Fibroblast of skin of abdomen (primary cell): Measurements from ENCODE around the gene NTM.

Source experiments
- DNase-seq: peaks from one replicate; pipeline ENCODE4 v3.0.0-alpha.2; 2013

Gene NTM

DNA sequence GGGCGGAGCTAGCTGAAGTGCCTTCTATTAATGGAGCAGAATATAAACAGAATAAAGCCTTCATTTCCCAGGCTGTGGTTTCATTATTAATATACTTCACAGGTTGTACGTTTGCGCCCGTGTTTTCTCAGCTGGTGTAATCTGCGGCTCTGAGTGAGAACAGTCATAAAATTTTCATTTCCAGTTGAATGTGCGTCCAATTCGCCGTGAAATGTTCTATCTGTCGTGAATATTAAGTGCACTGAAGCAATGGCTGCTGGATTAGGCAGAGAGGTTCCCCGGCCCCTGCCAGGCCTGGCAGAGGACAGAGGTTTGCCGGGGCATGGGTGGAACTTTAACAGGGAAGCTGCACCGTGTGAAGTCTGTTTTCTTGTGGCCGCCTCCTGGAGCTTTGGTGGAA lies 874.4 kb downstream of the NTM start:
- DNase-seq, result no peak

DNA sequence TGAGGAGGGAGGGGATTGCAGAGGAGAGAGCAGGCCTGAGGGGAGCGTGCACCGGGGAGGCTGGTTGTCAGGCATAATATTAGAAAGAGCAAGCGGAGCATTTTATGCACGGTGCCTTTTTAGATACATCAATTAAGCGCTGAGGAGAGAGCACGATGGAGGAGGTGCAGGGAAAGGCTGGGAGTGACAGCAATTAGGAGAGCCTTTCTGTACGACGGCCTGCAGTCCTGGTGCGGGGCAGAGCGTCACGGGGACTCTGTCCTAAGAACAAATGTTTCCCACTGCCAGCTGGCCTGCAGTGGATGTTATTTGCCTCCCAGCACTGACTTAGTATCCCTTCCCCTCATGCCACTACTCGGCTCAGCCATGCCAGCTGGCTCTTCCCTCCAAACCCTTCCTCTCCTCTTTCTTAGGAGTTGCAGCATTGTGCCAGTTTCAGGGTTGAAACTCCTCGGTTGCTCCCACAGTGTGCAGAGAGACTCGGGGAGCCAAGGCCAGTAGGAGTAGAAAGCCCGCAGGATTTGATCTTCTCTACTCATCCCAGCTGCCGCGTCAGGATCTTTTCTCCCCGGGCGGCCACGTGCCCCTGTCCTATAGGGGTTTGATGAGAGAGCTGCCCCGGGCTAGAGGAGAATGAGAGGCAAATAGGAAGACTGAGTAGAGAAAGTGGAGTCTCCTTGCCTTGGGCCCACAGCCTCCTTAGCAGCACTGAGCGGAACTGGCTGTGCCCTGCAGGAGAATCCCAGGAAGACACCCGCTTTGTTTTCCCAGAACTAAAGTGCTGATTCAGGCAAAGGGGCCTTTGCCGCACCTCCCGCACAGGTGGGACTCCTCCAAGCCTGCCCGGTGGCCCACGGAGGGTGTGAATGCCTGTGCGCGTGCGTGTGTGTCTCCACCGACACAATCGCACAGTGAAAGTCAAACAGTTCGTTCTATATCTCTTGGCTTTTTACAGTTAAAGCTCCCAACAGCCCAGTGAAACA lies 875.3 kb downstream of the NTM start:
- DNase-seq, result no peak

DNA sequence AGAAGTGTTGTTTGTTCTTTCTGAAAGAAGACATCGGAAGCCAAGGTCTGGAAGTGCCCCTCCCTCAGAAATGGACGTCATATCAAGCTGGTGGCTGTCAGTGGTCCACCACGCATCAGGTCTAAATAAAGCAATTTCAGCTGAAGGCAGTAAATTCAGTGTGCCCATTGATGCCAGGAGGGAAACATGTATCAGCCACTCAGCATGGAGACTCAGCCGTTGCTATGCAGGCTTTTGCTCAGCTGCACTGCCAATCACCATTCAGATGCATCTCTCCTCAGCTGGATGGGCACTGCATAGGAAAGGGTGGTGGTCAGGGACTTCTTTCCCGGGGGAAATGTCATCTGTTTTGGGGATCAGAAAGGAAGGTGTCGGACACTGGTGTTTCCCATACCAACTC lies 878.2 kb downstream of the NTM start:
- DNase-seq, result no peak

DNA sequence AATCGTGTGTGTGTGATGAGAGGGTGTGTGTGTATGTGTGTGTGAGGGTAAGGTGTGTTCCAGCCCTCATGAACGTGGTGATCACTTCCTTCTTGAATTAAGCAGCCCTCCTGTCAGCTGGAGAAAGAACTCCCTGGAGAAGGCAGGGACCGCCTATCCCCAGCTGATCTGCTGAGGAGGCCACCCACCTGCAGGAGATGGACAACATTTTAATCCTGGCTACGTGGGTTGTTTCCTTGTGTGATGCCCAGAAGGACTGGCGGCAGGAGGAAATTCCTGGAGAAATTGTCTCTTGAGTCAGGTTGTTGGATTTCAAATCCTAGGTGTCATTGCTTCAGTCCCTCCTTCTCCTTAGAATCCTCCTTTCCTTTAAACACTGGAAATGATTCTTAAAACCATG lies 878.8 kb downstream of the NTM start:
- no peak for DNase-seq

DNA sequence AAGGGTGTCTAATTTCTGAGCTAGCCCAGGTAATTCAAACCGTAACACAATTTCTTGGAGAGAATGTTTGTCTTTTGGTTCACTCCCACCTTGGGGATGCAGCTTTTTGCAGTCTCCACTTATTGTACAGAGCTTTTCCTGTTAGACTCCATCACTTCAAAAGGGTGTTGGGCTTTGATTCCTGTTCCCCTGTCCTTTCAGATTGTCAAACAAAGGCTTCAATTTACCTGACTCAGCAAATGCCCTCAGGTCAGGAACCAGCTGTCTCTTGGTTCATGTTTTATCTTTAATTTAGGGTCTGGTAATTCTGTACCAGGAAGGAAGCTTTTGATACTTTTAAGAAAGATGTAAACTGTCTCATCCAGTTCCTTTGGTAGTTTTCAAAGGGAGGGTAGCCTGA lies 880.6 kb downstream of the NTM start:
- DNase-seq, result no peak

DNA sequence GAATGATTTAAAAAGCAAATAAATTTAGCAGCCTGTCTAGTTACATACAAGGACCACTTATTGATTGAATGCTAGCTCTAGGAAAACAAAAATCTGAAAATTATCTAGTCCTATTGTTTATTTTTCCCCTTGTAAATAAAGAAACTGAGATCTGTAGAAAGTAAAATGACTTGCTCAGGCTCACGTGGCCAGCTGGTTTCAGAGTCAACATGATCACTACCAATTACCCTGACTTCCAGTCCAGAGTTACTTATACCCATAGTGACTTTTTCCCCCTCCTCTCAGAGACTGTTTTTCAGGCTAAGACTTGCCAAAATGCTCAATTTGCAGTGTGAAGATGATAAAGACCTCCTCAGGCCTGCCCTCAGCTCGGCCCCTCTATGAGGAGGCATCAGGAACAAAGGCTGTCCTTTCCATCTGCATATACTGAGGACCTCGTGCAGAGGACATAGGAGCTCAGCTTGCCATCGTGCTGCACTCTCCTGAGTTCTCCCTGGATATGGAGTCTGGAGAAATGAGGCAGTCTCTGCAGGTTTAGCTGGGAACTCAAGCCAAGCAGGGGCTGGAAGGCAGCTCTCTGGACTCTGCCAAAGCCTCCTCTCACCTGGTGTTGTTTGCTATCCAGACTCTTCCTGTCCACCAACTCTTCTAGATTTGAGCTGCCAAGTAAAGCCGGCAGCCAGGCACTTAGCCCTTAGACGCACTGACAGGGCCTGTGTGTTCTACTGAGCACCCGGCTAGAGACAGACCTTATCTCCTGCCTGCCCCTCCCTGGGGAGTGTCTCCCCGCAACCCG lies 883.3 kb downstream of the NTM start:
- DNase-seq, result no peak

DNA sequence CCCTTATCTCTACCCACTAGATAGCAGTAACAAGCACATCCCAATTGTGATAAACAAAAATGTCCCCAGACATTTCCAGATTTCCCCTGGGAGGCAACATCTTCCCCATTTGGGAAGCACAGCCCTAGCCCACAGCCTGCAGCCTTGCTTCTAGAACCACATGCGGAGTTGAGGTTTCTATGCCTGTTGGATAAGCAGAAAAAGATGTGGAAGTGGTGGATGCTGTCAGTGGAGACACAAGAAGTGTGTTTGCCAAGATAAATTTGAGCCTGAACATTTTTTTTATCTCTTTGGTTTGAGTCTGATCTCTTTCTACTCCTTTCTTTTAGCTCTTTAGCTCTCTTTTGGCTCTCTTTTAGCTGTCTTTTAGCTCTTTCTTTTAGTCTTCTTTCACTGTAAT lies 884.5 kb downstream of the NTM start:
- peak; percentile 45 for DNase-seq

DNA sequence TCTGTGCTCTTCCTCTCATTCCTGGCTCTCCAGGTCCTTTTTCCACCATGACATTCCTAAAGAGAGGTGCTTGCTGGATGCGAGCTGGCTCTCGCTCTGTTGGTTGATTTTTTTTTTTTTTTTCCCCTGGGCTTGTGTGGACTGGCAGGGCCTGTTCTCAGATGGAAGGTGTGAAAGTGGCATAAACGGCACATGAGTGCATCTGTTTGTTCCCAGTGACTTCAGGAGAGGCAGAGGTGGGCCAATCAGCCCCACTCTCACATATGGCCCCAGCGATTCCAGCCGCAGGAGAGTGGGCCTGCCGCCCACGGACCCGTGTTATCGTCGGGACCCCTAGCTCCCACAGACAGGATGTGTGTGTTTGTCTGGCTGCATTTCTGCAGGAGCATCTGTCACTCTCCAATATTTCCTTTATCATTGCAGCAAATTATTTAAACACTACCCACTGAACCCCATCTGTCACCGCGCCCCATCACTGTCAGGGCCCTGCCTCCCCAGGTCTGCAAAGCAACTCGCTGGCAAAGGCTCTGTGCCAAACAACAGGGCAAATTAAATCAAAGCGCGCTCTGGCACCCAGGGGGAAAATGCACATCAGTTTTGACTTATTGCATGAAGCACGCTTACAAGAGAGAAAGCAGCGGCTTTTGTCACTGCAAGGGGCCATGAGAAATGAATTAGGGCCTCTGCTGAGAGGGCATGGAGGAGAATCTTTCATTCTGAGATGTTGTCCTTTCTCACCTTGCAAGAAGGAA lies 886.3 kb downstream of the NTM start:
- no peak for DNase-seq

DNA sequence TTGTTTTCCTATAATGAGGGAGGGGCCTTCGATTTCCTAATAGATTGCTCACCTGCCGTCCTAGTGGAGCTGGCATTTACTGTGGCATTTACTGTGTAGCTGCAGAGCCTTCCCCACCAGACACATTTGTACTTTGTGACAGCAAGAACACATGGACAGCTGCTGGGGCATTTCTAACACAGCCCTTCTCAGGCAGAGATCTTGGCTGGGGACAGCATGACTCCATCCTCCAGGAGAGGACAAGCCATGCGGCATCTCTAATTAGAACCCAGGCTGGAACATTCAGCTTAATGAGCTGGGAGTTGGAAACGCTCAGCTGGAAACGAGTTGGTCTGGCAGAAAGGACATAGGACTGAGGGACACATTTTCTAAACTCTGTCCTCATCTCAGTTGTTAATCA lies 887.5 kb downstream of the NTM start:
- DNase-seq, result no peak

DNA sequence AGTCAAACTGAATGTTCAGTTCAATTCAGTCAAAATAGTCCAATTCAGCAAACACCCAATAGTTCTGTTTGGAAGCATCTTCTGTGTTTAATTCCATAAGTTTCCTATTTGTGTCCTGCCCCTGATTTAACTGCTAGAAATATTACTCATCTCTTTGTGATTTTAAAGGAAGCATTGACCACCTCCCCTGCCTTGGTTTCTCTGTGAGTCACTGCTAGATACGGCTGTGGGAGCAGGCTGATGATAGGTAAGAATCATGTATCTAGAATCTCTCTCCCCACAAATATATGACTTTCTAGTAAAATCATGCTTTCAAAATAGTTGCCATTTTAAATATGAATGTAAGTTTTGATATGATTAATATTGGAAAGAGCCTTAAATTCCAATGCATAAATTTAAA lies 888.5 kb downstream of the NTM start:
- peak; percentile 79 for DNase-seq

DNA sequence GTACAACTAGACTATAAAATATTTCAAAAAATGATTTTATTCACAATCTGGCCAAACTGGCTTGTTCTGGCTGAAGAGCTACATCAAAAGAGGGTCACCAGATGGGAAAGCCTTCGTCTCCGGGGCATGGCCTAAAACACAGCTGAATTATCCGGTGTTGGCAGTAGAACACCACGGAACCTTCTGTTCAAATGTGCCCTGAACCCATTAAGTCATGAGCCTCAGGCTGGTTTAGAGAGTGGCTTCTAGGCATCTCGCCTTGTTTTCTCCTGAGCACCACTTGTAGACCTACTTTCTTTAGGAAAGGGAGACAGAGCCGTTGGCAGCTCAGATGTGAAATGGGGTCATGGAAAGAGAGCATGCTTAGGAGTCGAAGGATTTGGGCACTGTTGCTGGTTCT lies 890.2 kb downstream of the NTM start:
- no peak for DNase-seq

DNA sequence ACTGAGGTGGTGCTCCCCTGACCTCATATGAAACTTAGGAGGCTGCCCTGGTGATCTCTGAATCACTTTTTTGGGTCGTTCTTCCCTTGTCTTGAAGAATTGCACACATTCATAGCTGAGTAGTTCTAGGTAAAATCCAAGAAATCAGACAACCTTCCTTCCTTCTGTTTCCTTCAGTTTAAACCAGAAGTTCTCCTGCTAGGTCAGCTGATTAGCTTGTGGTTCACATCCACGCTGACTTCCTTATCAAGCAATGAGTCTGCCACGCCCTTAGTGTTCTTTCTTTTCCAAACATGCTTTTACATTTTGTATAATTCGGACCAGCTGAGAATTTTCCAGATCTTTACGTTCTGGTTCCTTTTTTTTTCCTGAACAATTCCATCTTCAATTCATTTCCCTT lies 892.8 kb downstream of the NTM start:
- DNase-seq, result no peak

DNA sequence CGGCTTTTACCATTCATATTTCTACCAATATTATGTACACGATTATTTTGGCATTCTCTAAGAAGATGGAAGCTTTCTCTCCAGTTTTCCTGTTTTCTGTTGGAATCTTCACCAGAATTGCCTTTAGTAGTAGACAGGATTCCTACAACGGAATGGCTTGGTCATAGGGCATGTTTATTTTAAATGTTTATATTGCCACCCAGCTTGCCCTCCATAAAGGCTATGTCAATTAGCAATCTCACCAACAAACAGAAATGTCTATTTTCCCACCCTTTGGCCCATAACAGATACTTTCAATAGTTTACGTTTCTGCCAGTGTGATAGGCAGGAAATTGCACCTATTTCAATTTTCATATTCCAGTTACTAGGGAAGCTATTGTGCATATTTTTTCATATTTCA lies 893.5 kb downstream of the NTM start:
- DNase-seq, result no peak

DNA sequence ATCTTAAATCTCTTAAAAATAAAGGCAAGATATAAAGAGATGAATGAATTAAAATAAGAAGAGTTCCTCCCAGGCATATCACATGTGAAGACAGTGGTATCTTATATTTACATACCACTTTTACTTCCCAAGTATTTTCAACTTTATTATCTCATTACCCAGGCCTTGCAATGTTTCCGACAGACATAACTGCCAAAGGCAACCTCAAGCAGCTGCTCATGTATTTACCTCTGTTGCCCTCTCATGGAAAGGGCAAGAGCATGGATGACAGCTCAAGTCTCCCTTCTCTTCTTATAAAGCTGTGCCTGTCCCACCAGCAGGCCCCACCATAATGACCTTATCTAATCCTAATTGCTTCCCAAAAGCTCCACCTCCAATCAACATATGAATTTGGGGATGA lies 894.2 kb downstream of the NTM start:
- DNase-seq, result no peak

DNA sequence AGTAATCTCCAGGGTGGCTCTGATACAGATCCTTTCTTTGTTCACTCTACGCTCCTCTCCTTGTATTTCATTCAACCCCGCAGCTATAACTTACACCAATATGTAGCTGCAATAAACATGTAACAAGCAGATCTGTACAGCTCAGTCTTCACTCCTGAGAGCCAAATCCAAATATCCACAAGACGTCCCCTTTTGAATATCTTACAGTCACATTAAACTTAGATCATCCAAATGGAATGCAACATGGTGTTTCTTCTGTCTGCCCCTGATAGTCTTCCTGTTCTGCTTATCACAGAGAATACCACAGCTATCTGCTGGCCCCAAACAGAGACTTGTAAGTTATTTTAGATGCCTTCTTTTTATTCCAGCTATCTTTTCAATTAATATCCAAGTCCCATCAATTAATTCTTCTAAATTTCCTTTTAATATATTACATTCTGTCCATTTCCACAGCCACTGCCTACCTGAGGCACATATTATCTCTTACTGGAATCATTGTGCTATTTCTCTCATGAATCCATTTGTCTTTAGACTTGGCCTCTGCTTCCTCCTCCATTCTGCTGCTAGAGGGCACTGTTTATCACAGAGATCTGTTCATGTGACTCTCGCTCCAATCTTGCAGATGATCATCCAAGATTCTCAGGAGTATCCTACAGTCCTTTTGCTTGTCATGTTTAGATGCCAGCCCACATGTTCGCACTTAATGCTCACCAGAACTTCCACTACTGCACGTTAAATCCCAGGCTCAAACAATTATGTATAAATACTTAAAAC lies 908.6 kb downstream of the NTM start:
- DNase-seq, result peak; percentile 60

DNA sequence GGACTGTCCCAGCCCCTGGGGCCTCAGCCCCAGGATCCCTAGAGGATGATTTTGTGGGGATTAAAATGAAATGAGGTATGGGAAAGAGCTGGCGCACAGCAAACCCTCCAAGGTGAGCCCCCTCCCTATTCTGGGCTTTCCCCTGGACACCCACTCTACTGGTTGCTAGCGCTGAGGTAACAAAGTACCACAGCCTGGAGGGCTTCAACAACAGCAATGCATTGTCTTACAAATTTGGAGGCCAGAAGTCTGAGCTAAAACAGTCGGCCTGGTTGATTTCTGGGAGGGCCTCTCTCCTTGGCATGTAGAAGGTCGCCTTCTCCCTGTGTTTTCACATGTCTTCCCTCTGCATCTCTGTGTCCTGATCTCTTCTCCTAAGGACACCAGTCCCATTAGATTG lies 913.6 kb downstream of the NTM start:
- DNase-seq, result no peak

DNA sequence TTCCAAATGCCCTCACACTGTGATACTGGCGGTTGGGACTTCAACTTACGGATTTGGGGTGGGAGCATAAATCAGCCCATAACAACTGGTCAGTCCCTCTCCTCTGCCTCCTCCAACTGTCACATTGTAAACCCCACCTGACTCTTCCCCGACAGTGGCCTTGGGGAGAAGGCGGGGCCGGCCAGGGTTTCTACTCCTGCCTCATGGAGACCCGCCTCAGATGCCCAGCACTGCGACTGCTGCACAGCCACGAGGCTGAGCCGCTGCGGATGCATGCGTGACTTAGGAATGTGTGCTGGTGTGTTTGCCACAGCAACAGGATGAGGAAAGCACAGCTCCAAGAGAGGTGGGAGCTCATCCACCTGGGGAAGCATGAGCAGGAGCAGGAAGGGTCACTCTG lies 914.2 kb downstream of the NTM start:
- no peak for DNase-seq

DNA sequence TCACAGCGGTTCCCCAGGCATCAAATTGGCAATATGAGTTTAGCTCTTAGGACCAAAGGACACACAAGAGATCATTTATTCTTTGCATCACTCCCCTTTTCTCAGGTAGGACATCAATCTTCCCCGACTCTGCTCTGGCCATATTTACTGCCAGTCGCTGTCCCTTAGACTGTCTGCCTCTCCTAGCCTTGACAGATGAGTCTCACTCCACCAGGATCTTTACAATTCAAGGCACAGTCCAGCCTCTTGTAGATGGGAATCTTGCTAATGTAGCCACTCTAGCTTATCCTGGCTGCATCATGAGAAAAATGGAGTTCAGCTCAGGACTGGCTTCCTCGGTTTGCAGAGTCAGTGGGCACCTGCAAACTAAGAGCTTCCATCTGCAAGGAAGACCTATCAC lies 915.2 kb downstream of the NTM start:
- no peak for DNase-seq

DNA sequence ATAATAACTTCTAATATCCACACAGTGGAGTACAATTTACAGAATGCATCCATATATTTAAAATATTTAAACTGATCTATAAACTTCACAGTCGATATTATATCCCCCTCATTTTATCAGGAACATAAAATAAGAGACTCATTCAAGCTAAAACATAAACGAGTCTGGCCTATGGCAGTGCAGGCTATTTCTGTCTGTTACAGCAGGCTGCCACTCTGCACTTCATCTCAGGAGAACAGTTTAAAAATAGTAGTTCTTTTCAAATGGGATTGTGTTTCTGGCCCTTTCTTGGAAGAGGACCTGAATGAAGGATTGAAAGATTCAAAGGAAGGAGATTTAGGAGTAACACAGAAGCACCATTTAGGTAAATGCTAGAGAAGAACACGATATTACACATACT lies 915.7 kb downstream of the NTM start:
- no peak for DNase-seq

DNA sequence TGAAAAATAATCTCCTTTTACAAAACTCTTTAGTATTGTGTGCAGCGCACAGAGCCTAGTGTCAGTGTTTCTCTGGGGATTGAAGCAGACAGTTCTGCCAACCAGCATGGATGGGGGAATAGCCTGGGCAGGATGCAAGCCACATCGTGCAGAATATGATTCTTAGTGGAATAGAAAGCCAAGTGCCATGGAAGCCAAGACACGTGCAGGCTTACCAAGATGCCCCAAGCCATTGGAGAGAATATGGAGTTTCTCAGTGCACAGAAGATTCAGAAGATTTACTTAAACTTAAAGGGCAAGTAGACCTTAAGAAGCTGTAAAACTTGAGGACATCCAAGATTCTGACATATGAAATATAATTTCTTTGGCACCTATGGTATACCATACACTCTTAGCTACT lies 917.6 kb downstream of the NTM start:
- DNase-seq, result no peak

DNA sequence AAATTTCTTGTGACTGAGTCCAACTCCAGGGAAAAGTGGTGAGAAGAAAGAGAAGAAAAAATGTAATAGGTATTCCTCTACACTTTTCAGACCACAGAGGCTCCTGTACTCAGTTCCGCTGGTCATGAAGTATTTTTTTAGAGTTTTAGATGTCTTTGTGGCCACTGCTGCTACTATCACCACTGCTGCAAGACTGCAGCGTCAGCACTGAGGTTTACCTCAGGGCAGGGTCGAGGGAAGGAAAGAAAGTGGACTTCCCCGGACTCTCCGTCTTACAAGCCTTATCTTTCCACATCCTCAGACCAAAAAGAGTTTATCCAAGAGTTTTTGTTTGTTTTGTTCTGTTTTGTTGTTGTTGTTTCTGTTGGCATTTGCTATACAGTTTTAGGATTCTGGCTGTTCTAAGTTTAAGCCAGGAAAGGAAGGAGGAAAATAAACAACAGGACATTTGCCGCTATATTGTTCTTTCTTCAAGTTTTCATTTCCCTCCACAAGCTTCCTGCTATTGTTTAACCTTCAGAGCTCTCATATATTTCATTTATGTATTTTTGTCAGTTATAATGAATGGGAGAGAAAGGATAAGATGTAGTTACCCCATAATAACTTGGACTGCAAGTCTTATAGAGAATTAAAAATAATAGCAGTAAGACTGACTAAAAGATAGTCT lies 919.3 kb downstream of the NTM start:
- no peak for DNase-seq

DNA sequence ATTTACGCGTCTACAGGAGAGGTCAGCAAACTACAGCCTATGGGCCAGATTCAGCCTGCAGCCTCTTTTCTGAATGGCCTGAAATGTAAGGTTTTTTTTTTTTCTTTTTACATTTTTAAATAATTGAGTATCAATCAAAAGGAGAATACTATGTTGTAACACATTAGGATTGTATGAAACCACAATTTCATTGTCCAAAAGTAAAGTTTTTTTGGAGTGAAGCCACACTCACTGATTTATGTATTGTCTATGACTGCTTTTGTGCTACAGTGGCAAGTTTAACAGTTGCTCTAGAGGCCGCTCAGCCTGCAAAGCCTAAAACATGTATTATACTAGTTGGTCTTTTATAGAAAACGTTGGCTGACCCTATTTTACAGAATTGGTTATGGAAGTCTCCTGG lies 923.2 kb downstream of the NTM start:
- DNase-seq, result peak; percentile 40
